AG10803 (cell line): ENCODE results near the gene SHANK1.
A peak's percentile ranks its signal among the peaks of the same experiment; 100 is the strongest.

Experiments used
- DNase-seq: peaks from one replicate; pipeline ENCODE4 v3.0.0; 2010; ENCODE audit warnings: low read depth
- H3K4me3 ChIP-seq: 2 replicates; pipeline ENCODE4 v1.5.1; 2011; ENCODE audit warnings: mild to moderate bottlenecking, low read length, control low read depth
- CTCF ChIP-seq: conservative IDR thresholded peaks from 2 replicates; pipeline ENCODE4 v1.5.1; 2011; ENCODE audit warnings: mild to moderate bottlenecking, low read length, control low read depth, inconsistent platforms

Gene SHANK1

DNA sequence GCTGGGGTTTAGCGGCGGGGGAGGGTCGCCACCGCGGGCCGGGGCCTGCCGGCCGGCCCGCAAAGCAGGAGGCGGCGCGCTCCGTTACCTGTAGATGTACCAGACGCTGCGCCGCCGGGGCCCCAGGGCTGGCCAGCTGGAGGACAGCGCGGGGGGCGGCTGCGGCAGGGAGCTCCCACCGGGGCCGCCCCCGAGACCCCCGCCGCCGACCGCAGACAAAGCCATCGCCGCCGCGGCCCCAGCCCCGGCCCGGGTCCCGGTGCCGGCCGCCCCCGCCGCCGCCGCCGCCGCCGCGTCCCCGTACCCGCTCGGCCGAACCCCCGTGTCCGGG is 24.8 kb downstream of the SHANK1 start:
- no peak for TF ChIP-seq CTCF

GRCh38 chr19:50693064-50693975 is 26.3 kb downstream of the SHANK1 start:
- TF ChIP-seq CTCF: no peak
- no peak overlapping the region for H3K4me3 ChIP-seq
- no peak for DNase-seq

More for the DNA sequence above, 24.8 kb downstream of the SHANK1 start:
- DNase-seq: no peak
- no peak overlapping the region for H3K4me3 ChIP-seq

- DNase-seq: no peak
- TF ChIP-seq CTCF: no peak
Measured at GRCh38 chr19:50690439-50690838, 29.2 kb downstream of the SHANK1 start.

DNA sequence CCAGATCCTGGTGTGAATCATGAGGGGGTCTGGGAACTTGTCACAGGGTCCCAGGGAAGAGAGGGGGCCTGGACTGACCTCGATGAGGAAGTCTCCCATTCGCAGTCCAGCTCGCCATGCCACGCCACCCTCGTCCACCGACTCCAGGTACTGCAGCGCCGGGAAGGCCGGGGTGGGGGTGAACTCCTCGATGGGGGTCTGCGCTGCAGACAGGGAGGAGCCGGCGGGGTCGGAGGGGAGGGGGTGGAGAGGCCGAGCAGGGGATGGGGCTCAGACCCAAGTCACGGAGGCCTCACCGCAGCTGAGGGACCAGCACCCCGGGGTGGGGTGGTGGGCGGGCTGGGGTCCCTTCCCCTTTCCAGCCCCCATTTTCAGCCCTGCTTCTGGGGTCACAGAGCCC is 30.8 kb downstream of the SHANK1 start:
- no peak for TF ChIP-seq CTCF
- no peak for DNase-seq
- no peak overlapping the region for H3K4me3 ChIP-seq

More at GRCh38 chr19:50690439-50690838, 29.2 kb downstream of the SHANK1 start:
- no peak overlapping the region for H3K4me3 ChIP-seq

GRCh38 chr19:50686310-50687032 is 33.1 kb downstream of the SHANK1 start:
- H3K4me3 ChIP-seq: no peak overlapping the region
- DNase-seq: no peak
- TF ChIP-seq CTCF: no peak

GRCh38 chr19:50679177-50680125 is 40.2 kb downstream of the SHANK1 start:
- no peak for TF ChIP-seq CTCF
- peak; percentile 56 for DNase-seq
- no peak overlapping the region for H3K4me3 ChIP-seq
